ENCODE results near the gene SLC25A41. TPM values are rescaled to one million over a fixed set of nuclear protein-coding genes. Genes with fewer than 3 reads are reported as not detected.

Gene SLC25A41
- total and polyA plus RNA-seq, 2 of the 8 experiments (the other 6 are each of a cell fraction or from before 2014, with no cell fraction given), result 0.50 TPM; not detected in 1

GRCh38 chr19:6416658-6417405 lies 16.7 kb downstream of the SLC25A41 start (continued):
- no peak for TF ChIP-seq KDM1A (IDR thresholded peaks at IDR 0.05; ENCODE audit: borderline replicate concordance, low read length)
- TF ChIP-seq MAX (IDR thresholded peaks at IDR 0.05), result no peak
- TF ChIP-seq BACH1 (IDR thresholded peaks at IDR 0.05; ENCODE audit: low read length), result no peak
- TF ChIP-seq RXRA (IDR thresholded peaks at IDR 0.05; ENCODE audit: insufficient read depth, low read depth, low read length), result no peak
- no peak for TF ChIP-seq RFX5 (IDR thresholded peaks at IDR 0.05; ENCODE audit: borderline replicate concordance, low read depth, low read length)
- no peak for TF ChIP-seq HDAC6 (IDR thresholded peaks at IDR 0.05; ENCODE audit: low read depth, low read length)
- TF ChIP-seq BCL11A (IDR thresholded peaks at IDR 0.05; ENCODE audit: low read depth in 2 of 2, low read length in 2 of 2), result no peak
- no peak for TF ChIP-seq CBX8 (IDR thresholded peaks at IDR 0.05; ENCODE audit: borderline replicate concordance, low read depth, low read length)

All from H1 (cell line).